H9 (cell line): ENCODE results near the gene TRPM5. TPM values are rescaled to one million over a fixed set of nuclear protein-coding genes. Genes with fewer than 3 reads are reported as not detected.

ENCODE experiments used
- DNase-seq: peaks from one replicate; pipeline ENCODE4 v3.0.0-alpha.2; 2017
- H2AFZ ChIP-seq: one replicate; pipeline ENCODE4 v1.6.1; 2013; ENCODE audit warnings: mild to moderate bottlenecking, low read length, control low read depth, moderate library complexity
- H2AK5ac ChIP-seq: 2 replicates; pipeline ENCODE4 v1.6.1; 2013; ENCODE audit warnings: low read length, control low read depth, mixed read lengths; ENCODE audit not compliant: insufficient read length
- H2BK120ac ChIP-seq: one replicate; pipeline ENCODE4 v1.6.1; 2013; ENCODE audit warnings: low read depth, mild to moderate bottlenecking, low read length, control low read depth, inconsistent platforms; ENCODE audit not compliant: poor library complexity, severe bottlenecking
- H2BK12ac ChIP-seq: 2 replicates; pipeline ENCODE4 v1.6.1; 2013; ENCODE audit warnings: low read length, control low read depth, mixed read lengths, low read depth; ENCODE audit not compliant: insufficient read length
- H2BK15ac ChIP-seq: 2 replicates; pipeline ENCODE4 v1.6.1; 2013; ENCODE audit warnings: low read depth, low read length, control low read depth
- H2BK20ac ChIP-seq: one replicate; pipeline ENCODE4 v1.6.1; 2013; ENCODE audit warnings: low read depth, mild to moderate bottlenecking, low read length, control low read depth, inconsistent platforms; ENCODE audit not compliant: poor library complexity, severe bottlenecking
- H2BK5ac ChIP-seq: 2 replicates; pipeline ENCODE4 v1.6.1; 2013; ENCODE audit warnings: low read length, control low read depth, mixed read lengths; ENCODE audit not compliant: insufficient read length
- H3K14ac ChIP-seq: 2 replicates; pipeline ENCODE4 v1.6.1; 2013; ENCODE audit warnings: low read length, control low read depth; ENCODE audit not compliant: insufficient read depth
- H3K18ac ChIP-seq: 2 replicates; pipeline ENCODE4 v1.6.1; 2013; ENCODE audit warnings: low read depth, mild to moderate bottlenecking, mixed read lengths, low read length, control low read depth; ENCODE audit not compliant: insufficient read length
- H3K23ac ChIP-seq: 2 replicates; pipeline ENCODE4 v1.6.1; 2013; ENCODE audit warnings: low read length, control low read depth, mixed read lengths, low read depth; ENCODE audit not compliant: insufficient read length
- H3K23me2 ChIP-seq: 2 replicates; pipeline ENCODE4 v1.6.1; 2013; ENCODE audit warnings: low read depth, mild to moderate bottlenecking, mixed read lengths, low read length, control low read depth; ENCODE audit not compliant: insufficient read length, poor library complexity, severe bottlenecking
- H3K27ac ChIP-seq: 2 replicates; pipeline ENCODE4 v1.5.1; 2013; ENCODE audit warnings: low read length, control low read depth, mixed read lengths, low read depth; ENCODE audit not compliant: insufficient read length
- H3K27me3 ChIP-seq: 2 replicates; pipeline ENCODE4 v1.6.1; 2013; ENCODE audit warnings: low read length, control low read depth, inconsistent platforms; ENCODE audit not compliant: insufficient read depth
- H3K4ac ChIP-seq: 2 replicates; pipeline ENCODE4 v1.6.1; 2013; ENCODE audit warnings: low read depth, mild to moderate bottlenecking, control low read depth, inconsistent platforms, low read length, moderate library complexity
- H3K4me1 ChIP-seq: 2 replicates; pipeline ENCODE4 v1.6.1; 2013; ENCODE audit warnings: low read length, control low read depth, inconsistent platforms; ENCODE audit not compliant: insufficient read depth
- H3K4me2 ChIP-seq: 2 replicates; pipeline ENCODE4 v1.6.1; 2013; ENCODE audit warnings: low read length, control low read depth, mixed read lengths; ENCODE audit not compliant: insufficient read length, insufficient read depth
- H3K56ac ChIP-seq: 2 replicates; pipeline ENCODE4 v1.6.1; 2013; ENCODE audit warnings: low read depth, mild to moderate bottlenecking, mixed read lengths, low read length, control low read depth; ENCODE audit not compliant: insufficient read length
- H3K79me1 ChIP-seq: 2 replicates; pipeline ENCODE4 v1.6.1; 2013; ENCODE audit warnings: low read depth, mild to moderate bottlenecking, moderate library complexity, low read length, control low read depth, inconsistent platforms; ENCODE audit not compliant: insufficient read depth, poor library complexity, severe bottlenecking
- H3K79me2 ChIP-seq: 2 replicates; pipeline ENCODE4 v1.6.1; 2013; ENCODE audit warnings: low read length, control low read depth, inconsistent platforms; ENCODE audit not compliant: insufficient read depth
- H3K9ac ChIP-seq: 2 replicates; pipeline ENCODE4 v1.6.1; 2013; ENCODE audit warnings: low read length, control low read depth, mixed read lengths; ENCODE audit not compliant: insufficient read length; ENCODE audit errors: extremely low read depth
- H3K9me3 ChIP-seq: one replicate; pipeline ENCODE4 v1.6.1; 2013; ENCODE audit warnings: low read depth, low read length, inconsistent platforms; ENCODE audit not compliant: control insufficient read depth
- H3T11ph ChIP-seq: one replicate; pipeline ENCODE4 v1.6.1; 2013; ENCODE audit warnings: mild to moderate bottlenecking, low read length, control low read depth, inconsistent platforms
- H4K20me1 ChIP-seq: one replicate; pipeline ENCODE4 v1.6.1; 2013; ENCODE audit not compliant: control insufficient read depth, insufficient read length, insufficient read depth
- H4K5ac ChIP-seq: 2 replicates; pipeline ENCODE4 v1.6.1; 2013; ENCODE audit warnings: low read depth, mild to moderate bottlenecking, mixed read lengths, low read length, control low read depth; ENCODE audit not compliant: insufficient read length
- H4K8ac ChIP-seq: replicated peaks from 2 replicates; pipeline ENCODE4 v1.6.1; 2013; ENCODE audit warnings: low read length, control low read depth, mixed read lengths, low read depth; ENCODE audit not compliant: insufficient read length
- H4K91ac ChIP-seq: 2 replicates; pipeline ENCODE4 v1.6.1; 2013; ENCODE audit warnings: low read depth, mild to moderate bottlenecking, moderate library complexity, mixed read lengths, low read length, control low read depth; ENCODE audit not compliant: insufficient read length
- H3K27ac Mint-ChIP-seq, 3 experiments: 2 replicates in 2 of 3; 3 replicates in 1 of 3; pipeline ENCODE4 v1.8.0; 2020 to 2021; ENCODE audit warnings: mixed read lengths in 3 of 3, mild to moderate bottlenecking in 1 of 3, moderate library complexity in 1 of 3
- H3K27me3 Mint-ChIP-seq: 2 replicates; pipeline ENCODE4 v1.8.0; 2021; ENCODE audit warnings: low read depth, mild to moderate bottlenecking, moderate library complexity, mixed read lengths
- H3K36me3 Mint-ChIP-seq, 3 experiments: 2 replicates in 2 of 3; 3 replicates in 1 of 3; pipeline ENCODE4 v1.8.0; 2020 to 2021; ENCODE audit warnings: low read depth in 3 of 3, mixed read lengths in 3 of 3; ENCODE audit not compliant: insufficient read depth in 1 of 3
- H3K4me1 Mint-ChIP-seq, 2 experiments: 2 replicates each; pipeline ENCODE4 v1.8.0; 2020; ENCODE audit warnings: mixed read lengths in 2 of 2
- H3K4me3 Mint-ChIP-seq, 2 experiments: 2 replicates in 1 of 2; 3 replicates in 1 of 2; pipeline ENCODE4 v1.8.0; 2020 to 2021; ENCODE audit warnings: mild to moderate bottlenecking in 2 of 2, mixed read lengths in 2 of 2, moderate library complexity in 1 of 2
- H3K9me3 Mint-ChIP-seq, 2 experiments: 2 replicates in 1 of 2; 3 replicates in 1 of 2; pipeline ENCODE4 v1.8.0; 2020; ENCODE audit warnings: mild to moderate bottlenecking in 2 of 2, mixed read lengths in 2 of 2, moderate library complexity in 1 of 2
- WGBS: extraction: QIAGEN DNeasy Blood & Tissue Kit; methylation state at CpG from one replicate; pipeline ENCODE4 v1.1.7; 2013; ENCODE audit warnings: missing lambda C conversion rate, low lambda C conversion rate, mixed read lengths; ENCODE audit not compliant: insufficient read length; ENCODE audit errors: extremely low coverage; 5-methylcytosine and 5-hydroxymethylcytosine counted together
- total RNA-seq: library from RNA; stranded (reverse); gene quantifications from 2 replicates; pipeline ENCODE4 v1.2.1, GENCODE V29; 2021
- TF ChIP-seq, protein P1 (sequence below): fragments of 200-600 bp; sonication (generic); conservative IDR thresholded peaks from 3 replicates; pipeline ENCODE4 v1.8.0; 2021; ENCODE audit warnings: antibody characterized with exemption, mild to moderate bottlenecking

The TRPM5 gene
- total RNA-seq, 1 experiment from 2014 or later: 0.09 TPM

DNA sequence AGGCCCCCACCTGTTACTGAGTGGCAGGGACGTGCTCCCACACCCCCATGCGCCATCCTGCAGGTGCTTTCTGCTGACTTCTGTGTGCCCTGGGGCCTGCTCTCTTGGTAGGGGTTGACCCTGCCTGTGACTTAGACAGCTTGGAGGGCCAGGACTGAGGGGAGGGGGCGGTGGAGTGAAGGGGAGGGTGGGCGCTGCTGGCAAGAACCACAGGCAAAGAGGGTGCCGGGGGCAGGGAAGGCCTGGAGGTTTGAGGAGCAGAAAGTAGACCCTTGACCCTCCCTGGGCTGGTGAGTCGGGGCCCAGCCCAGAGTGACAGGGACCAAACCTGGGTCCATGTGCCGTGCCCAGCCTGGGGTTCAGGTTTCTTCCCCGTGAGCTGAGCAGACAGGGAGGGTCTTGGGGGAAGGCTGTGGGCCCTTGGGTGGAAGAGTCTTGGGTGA, 18.2 kb upstream of the TRPM5 start:
- Histone ChIP-seq H2BK12ac (no peak overlapping the region), H2BK120ac (no peak overlapping the region), H3K79me2 (no peaks in the 10 kb centered on the region), H3K9me3 (no peaks in the 10 kb centered on the region), H2AK5ac (no peak overlapping the region), H2BK5ac (no peak overlapping the region), H4K5ac (no peak overlapping the region), H3K79me1 (no peaks in the 10 kb centered on the region), H3K23me2 (no peaks in the 10 kb centered on the region), H3K14ac (no peak overlapping the region; the same call in 1 of the 2 replicates), H3K56ac (no peak overlapping the region), H3K4me1 (no peaks in the 10 kb centered on the region), H3K18ac (no peak overlapping the region), H2BK20ac (no peak overlapping the region), H3K4ac (no peak overlapping the region), H2BK15ac (no peak overlapping the region), H3K4me2 (no peak overlapping the region), H3K23ac (no peak overlapping the region), H3K9ac (no peak overlapping the region), H4K20me1 (no peaks in the 10 kb centered on the region), H4K8ac (no peak overlapping the region), H3K27ac (no peak overlapping the region), H3K27me3 (peaks cover 5% of the 10 kb centered on the region), H3T11ph (no peak overlapping the region), H4K91ac (no peak overlapping the region), H2AFZ (no peak overlapping the region)
- no peak for DNase-seq
- H3K4me3 Mint-ChIP-seq: no peak overlapping the region
- H3K9me3 Mint-ChIP-seq: no peaks in the 10 kb centered on the region
- H3K27me3 Mint-ChIP-seq: peaks cover 65% of the 10 kb centered on the region
- no peaks in the 10 kb centered on the region for H3K4me1 Mint-ChIP-seq
- TF ChIP-seq, protein P1, sequence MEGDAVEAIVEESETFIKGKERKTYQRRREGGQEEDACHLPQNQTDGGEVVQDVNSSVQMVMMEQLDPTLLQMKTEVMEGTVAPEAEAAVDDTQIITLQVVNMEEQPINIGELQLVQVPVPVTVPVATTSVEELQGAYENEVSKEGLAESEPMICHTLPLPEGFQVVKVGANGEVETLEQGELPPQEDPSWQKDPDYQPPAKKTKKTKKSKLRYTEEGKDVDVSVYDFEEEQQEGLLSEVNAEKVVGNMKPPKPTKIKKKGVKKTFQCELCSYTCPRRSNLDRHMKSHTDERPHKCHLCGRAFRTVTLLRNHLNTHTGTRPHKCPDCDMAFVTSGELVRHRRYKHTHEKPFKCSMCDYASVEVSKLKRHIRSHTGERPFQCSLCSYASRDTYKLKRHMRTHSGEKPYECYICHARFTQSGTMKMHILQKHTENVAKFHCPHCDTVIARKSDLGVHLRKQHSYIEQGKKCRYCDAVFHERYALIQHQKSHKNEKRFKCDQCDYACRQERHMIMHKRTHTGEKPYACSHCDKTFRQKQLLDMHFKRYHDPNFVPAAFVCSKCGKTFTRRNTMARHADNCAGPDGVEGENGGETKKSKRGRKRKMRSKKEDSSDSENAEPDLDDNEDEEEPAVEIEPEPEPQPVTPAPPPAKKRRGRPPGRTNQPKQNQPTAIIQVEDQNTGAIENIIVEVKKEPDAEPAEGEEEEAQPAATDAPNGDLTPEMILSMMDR: no peak
- no peaks in the 10 kb centered on the region for H3K36me3 Mint-ChIP-seq
- no peak overlapping the region for H3K27ac Mint-ChIP-seq
- no CpG with 5 or more reads among the region's 8 CpGs for WGBS
